RCC 7860 (cell line): ENCODE data around the gene TGFB1I1.
"Not testable (repeated sequence)": the region's sequence is repeated elsewhere in the genome, so short reads cannot be mapped to it uniquely, and the experiment has no call there.

ENCODE experiments used
- DNase-seq: peaks from one replicate; pipeline ENCODE4 v3.0.0-alpha.2; 2015; ENCODE audit warnings: low spot score
- FAIRE-seq: peaks from 2 replicates; lab custom pipeline; 2012; peaks lifted over from hg19 to GRCh38; lab: Jason Lieb, UNC

Gene TGFB1I1

GRCh38 chr16:31471875-31472708, at the start of gene TGFB1I1:
Gene TGFB1I1 (plus strand): TSS chr16:31472152. CDS start chr16:31472189, 37 bp downstream.
- FAIRE-seq = no peak
- DNase-seq = no peak

- DNase-seq (no peak), FAIRE-seq (no peak)
Measured at GRCh38 chr16:31423241-31423640, 48.7 kb upstream of the TGFB1I1 start.

- DNase-seq = no peak
- FAIRE-seq = no peak
Measured at GRCh38 chr16:31423801-31424200, 48.2 kb upstream of the TGFB1I1 start.

GRCh38 chr16:31427441-31428278, 44.3 kb upstream of the TGFB1I1 start:
- FAIRE-seq (no peak), DNase-seq (no peak)

GRCh38 chr16:31428279-31428597, 43.7 kb upstream of the TGFB1I1 start, which contains the start of gene COX6A2:
Gene COX6A2 (minus strand): TSS chr16:31428360. CDS start chr16:31428325, 35 bp downstream.
- FAIRE-seq (no peak), DNase-seq (no peak)

- no peak for DNase-seq
- FAIRE-seq = no peak
Measured at GRCh38 chr16:31428638-31429247, 43.2 kb upstream of the TGFB1I1 start.

GRCh38 chr16:31429314-31429713, 42.6 kb upstream of the TGFB1I1 start:
- DNase-seq (no peak), FAIRE-seq (no peak)

- FAIRE-seq = no peak
Measured at GRCh38 chr16:31429796-31430195, 42.2 kb upstream of the TGFB1I1 start.

GRCh38 chr16:31430380-31431052, 41.4 kb upstream of the TGFB1I1 start:
- no peak for DNase-seq
- FAIRE-seq = no peak

More at GRCh38 chr16:31429796-31430195, 42.2 kb upstream of the TGFB1I1 start:
- DNase-seq = no peak

- FAIRE-seq (no peak), DNase-seq (no peak)
Measured at GRCh38 chr16:31435341-31436220, 36.4 kb upstream of the TGFB1I1 start.

- no peak for DNase-seq
- no peak for FAIRE-seq
Measured at GRCh38 chr16:31436221-31437045, 35.5 kb upstream of the TGFB1I1 start.

- DNase-seq (no peak), FAIRE-seq (no peak)
Measured at GRCh38 chr16:31438414-31438813, 33.5 kb upstream of the TGFB1I1 start.

GRCh38 chr16:31439023-31439422, 32.9 kb upstream of the TGFB1I1 start:
- DNase-seq, FAIRE-seq: not testable (repeated sequence)

GRCh38 chr16:31439519-31439918, 32.4 kb upstream of the TGFB1I1 start:
- DNase-seq (no peak), FAIRE-seq (no peak)

- FAIRE-seq (no peak), DNase-seq (no peak)
Measured at GRCh38 chr16:31440516-31441184, 31.3 kb upstream of the TGFB1I1 start.

GRCh38 chr16:31441956-31442355, 30.0 kb upstream of the TGFB1I1 start:
- DNase-seq = no peak

GRCh38 chr16:31445931-31446330, 26.0 kb upstream of the TGFB1I1 start:
- FAIRE-seq, DNase-seq: not testable (repeated sequence)

More at GRCh38 chr16:31441956-31442355, 30.0 kb upstream of the TGFB1I1 start:
- FAIRE-seq = no peak

- DNase-seq (no peak), FAIRE-seq (no peak)
Measured at GRCh38 chr16:31451201-31451600, 20.8 kb upstream of the TGFB1I1 start.
